Activated T-cell treated with anti-CD3 and anti-CD28 coated beads for 1 hour (primary cell): ENCODE data around the gene ALDH8A1.
A peak's percentile ranks its signal among the peaks of the same experiment; 100 is the strongest.
"Not testable (repeated sequence)": the region's sequence is repeated elsewhere in the genome, so short reads cannot be mapped to it uniquely, and the experiment has no call there.

Source experiments
- DNase-seq: peaks from one replicate; pipeline ENCODE4 v3.0.0-alpha.2; 2020; ENCODE audit warnings: low read depth

Gene ALDH8A1

DNA sequence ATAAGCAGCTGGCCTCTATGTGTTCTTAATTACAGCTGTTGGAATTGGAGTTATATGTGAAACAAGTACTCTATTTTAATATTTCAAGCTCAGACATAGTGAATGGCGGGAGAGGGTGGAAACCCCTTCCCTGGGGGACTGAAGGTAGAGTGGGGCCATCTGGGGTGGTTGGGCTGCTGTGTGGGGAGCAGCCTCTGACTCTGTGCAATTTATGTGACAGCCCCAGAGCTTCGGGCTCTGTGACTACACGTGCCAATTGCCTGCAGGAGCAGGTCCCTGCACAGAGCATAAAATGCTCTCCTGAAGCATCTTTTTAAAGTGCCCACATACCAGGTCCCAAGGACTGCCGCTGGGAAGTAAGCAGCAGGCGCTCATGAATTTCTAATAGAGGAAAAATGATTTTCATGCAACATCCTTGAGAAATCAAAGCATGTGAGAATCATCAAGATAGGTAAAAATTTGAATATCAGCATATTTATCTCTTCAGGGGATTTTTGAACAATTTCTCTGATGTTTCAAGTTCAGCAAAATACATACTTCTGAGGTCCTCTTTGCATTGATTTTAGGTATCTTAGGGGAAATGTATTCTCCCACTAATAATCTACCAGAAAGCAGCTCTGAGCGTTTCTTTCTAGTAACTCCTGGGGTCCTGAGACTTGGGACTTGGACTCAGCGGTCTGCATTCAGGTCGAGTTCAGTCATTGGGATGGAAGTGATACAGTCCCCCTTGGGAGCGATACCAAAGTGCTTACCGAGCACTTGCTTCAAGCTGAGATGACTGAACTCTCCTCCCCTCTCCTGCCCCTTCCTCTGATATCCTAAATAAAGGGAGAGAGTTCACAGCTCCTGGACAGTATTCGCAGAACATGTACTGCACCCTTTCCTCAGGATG is 40.0 kb downstream of the ALDH8A1 start:
- DNase-seq: no peak

DNA sequence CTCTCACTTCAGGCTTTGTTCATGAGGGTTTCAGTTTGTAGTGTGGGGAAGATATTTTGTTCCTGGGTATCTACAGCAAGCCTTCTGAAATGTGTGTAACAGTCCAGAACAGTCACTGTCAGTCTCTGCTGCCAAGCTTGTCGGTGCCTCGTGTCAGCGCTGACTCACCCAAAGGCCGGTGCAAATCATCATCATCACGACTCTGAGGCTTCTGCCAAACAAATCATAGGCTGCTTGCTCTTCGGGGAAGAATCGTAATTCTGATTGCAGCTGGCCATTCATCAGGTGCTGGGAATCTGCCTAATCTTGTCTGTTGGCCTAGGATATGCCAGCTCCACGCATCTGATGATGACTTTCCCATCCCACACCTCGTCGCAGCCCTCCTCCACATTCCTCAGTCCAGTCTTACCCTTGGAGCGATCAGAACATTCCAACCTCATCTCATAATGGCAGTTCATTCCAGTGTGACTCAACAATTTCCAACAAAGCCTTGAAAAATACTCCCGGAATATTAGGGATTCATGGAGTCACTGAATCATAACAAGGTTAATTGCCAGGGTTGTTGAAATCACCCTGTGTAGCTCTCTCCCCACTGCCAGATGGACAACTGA is 40.9 kb downstream of the ALDH8A1 start:
- DNase-seq: no peak

DNA sequence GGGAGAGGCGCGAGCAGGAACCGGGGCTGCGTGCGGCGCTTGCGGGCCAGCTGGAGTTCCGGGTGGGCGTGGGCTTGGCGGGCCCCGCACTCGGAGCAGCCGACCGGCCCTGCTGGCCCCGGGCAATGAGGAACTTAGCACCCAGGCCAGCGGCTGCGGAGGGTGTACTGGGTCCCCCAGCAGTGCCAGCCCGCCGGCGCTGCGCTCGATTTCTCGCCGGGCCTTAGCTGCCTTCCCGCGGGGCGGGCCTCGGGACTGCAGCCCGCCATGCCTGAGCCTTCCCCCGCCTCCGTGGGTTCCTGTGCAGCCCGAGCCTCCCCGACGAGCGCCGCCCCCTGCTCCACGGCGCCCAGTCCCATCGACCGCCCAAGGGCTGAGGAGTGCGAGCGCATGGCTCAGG is 45.2 kb downstream of the ALDH8A1 start:
- not testable (repeated sequence) for DNase-seq

- no peak for DNase-seq
Measured at GRCh38 chr6:134903448-134903847, 46.5 kb downstream of the ALDH8A1 start.

DNA sequence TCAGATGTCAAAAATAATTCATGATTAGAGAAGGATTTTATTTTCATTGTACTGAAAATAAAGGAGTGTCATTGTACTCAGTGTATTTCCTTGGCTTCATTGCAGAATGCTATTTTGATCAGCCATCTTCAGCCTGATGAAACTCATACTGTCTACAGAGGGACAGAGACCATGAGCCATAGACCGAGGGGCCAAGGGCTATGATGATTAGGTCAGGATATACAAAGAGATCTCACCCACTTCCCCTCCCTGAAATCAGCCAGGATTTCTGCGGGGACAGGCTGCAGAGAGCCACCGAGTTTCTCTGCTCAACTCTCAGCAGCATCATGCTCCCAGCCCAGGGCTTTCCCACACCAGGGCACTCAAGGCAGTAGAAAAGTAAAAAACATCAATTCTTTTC is 47.0 kb downstream of the ALDH8A1 start:
- DNase-seq: no peak

GRCh38 chr6:134902074-134902861 is 47.6 kb downstream of the ALDH8A1 start:
- no peak for DNase-seq

DNA sequence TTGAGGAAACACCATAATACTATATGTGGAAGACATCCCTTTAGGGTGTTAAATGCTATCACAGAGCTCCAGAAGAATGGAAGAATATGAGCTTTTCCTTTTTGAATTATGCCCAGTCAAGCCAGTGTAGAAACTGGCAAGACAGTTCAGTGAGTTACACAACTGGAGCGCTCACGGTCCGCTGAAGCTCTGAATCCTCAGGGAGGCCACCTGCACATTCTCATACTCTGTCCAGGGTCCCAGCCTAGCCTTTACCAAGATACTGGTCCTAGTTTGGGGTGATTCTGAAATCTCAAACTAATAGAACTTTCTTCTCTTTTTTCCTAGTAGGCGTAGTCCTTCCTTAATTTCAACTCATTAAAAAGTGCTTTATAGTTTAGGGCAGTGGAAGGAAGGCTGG is 51.3 kb downstream of the ALDH8A1 start:
- no peak for DNase-seq

DNA sequence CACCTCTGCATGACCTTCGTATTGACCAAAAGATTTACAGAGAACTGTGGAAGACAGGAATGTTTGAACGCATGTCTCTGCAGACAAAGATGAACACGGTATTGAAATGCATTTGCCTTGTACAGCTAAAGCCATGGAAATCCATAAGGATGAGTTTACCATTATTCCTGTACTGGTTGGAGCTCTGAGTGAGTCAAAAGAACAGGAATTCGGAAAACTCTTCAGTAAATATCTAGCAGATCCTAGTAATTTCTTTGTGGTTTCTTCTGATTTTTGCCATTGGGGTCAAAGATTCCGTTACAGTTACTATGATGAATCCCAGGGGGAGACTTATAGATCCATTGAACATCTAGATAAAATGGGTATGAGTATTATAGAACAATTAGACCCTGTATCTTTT is 51.7 kb downstream of the ALDH8A1 start:
- not testable (repeated sequence) for DNase-seq

GRCh38 chr6:134896910-134897309 is 53.0 kb downstream of the ALDH8A1 start:
- no peak for DNase-seq

- DNase-seq: no peak
Measured at GRCh38 chr6:134894800-134895199, 55.1 kb downstream of the ALDH8A1 start.

DNA sequence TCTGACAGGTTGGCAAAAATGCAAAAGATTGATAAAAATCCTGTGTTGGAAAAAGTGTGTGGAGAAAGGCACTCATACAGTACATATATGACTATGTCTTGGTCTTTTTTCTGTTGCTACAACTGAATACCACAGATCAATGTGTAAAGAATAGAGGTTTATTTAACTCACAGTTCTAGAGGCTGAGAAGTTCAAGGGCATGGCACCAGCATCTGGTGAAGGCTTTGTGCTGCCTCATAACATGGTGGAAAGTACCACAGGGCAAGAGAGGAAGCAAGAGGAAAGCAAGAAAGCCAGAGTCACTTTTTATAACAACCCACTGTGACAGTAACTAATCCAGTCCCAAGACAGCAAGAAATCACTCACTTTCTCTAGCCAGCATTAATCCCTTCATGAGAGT is 57.5 kb downstream of the ALDH8A1 start:
- no peak for DNase-seq

GRCh38 chr6:134891633-134892032 is 58.3 kb downstream of the ALDH8A1 start:
- DNase-seq: no peak

DNA sequence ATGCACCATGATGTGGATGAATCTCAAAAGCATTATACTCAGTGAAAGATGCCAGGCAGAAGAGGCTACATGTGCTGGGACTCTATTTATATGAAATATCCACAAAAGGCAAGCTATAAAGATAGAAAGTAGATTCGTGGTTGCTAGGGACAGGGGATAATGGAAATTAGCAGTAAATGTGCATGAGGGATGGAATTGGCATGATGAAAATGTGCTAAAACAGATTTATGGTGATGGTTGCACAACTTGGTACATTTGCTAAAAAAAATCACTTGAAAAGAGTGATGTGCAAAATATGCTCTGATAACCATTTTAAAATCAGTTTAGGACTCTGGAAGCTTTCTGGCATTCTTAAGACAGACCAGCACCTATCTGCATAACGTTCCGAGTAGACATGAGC is 61.6 kb downstream of the ALDH8A1 start:
- no peak for DNase-seq

GRCh38 chr6:134884752-134885151 is 65.1 kb downstream of the ALDH8A1 start:
- no peak for DNase-seq

DNA sequence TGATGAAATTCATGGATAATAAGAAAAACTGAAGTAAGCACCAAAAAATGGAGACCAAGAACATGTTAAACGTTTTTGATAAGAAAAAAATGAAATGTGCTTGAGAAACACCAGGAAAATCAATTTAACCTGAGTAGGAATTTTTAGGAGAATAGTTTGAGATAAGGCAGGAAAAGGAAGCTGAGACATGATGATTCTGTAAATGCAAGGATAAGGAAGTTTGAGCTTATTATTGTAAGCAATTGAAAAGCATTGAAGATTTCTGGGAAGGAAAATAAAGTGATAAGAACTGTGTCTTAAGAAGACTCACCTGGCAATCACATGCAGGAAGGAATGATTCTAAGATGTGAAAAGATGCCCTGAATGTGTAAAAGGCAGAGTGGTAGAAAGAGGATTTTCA is 66.6 kb downstream of the ALDH8A1 start:
- DNase-seq: no peak

DNA sequence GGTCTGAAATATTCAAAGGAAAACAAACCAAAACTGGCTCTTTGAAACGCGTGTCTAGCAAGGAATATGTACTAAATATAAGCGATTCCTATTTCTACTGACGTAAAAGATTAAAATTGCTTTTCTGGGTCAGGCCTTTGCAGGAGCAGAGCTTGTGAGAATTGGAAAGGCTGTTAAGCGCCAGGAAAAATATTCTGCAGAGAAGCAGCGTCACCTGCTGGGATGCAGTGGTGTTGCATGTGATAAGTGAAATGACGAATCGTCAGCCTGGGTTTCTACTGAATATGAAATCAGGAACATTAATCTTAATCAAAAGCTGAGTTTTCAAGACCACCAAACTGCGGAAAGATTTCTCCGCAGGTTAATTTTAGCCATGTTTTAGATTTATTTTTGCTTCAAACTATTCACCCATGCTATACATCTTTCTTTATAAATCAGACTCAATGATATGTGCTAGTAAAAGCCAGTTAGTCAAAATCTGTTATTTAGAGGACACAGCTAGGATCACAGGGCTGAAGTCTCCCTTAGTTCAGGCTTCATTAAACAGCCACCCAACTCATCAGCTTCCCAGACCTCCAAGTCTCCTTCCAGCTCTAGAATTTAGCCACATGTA is 67.4 kb downstream of the ALDH8A1 start:
- DNase-seq: peak; percentile 20

DNA sequence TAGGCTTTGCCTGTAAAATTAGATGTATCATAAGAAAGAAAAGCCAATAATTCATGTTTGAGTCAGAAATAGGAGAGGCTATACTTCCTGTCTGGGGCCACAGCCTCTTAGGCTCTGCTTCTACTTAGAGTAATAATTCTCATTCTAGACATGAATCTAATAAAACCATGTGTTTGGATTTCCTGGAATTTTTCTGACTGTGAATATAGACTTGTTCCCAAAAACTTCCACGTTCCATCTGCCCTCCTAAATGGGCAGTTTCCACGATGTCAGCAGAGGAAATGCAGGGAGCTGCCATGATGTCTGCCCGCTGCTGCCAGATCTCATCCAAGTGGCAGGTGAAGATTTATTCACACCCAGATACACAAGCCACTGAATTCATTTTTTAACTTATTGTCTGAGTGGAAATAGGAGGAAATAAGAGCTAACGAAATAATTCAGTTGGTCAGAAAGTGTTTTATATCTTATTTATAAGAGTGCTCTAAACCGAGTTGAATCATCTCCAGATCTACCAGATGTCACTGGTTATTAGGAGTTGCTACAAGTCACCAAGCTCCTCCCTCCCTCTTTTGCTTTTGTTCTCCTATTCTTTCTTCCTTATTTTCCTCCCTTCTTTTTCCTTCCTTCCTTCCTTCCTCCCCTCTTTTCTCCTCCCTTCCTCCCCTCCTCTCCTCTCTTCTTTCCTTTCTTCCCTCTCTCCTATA is 69.3 kb downstream of the ALDH8A1 start:
- DNase-seq: no peak

GRCh38 chr6:134878136-134878535 is 71.8 kb downstream of the ALDH8A1 start:
- DNase-seq: no peak

GRCh38 chr6:134875367-134875766 is 74.5 kb downstream of the ALDH8A1 start:
- no peak for DNase-seq

GRCh38 chr6:134873500-134874388 is 76.2 kb downstream of the ALDH8A1 start:
- peak; percentile 2 for DNase-seq
